ENCODE measurements around the gene JMJD4.

The JMJD4 gene

DNA sequence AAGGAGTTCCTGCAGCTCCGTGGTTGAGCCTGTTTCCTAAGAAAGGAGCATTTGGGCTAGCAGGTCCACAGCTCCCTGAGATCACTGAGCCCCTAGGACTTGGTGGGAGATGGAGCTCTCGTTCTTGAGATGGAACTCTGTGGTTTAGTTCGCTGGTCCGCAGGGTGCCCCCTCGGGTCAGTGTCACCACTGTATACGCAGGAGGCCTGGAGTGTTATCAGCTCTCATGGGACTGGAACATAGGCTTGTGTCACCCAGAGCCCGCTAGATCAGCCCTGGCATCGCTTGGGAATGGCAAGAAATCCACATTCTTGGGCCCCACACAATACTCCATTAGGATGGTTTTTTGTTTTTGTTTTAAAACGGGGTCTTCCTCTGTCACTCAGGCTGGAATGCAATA lies 3.7 kb upstream of the JMJD4 start:
- no peak for DNase-seq (ENCODE audit: low read depth)
- no peak overlapping the region for H3K4me3 ChIP-seq (ENCODE audit: low read depth, low read length)
- TF ChIP-seq, protein P1, sequence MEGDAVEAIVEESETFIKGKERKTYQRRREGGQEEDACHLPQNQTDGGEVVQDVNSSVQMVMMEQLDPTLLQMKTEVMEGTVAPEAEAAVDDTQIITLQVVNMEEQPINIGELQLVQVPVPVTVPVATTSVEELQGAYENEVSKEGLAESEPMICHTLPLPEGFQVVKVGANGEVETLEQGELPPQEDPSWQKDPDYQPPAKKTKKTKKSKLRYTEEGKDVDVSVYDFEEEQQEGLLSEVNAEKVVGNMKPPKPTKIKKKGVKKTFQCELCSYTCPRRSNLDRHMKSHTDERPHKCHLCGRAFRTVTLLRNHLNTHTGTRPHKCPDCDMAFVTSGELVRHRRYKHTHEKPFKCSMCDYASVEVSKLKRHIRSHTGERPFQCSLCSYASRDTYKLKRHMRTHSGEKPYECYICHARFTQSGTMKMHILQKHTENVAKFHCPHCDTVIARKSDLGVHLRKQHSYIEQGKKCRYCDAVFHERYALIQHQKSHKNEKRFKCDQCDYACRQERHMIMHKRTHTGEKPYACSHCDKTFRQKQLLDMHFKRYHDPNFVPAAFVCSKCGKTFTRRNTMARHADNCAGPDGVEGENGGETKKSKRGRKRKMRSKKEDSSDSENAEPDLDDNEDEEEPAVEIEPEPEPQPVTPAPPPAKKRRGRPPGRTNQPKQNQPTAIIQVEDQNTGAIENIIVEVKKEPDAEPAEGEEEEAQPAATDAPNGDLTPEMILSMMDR (IDR thresholded peaks at IDR 0.05; ENCODE audit: low read depth, low read length) = no peak
- TF ChIP-seq, protein P2, sequence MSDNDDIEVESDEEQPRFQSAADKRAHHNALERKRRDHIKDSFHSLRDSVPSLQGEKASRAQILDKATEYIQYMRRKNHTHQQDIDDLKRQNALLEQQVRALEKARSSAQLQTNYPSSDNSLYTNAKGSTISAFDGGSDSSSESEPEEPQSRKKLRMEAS (IDR thresholded peaks at IDR 0.05; ENCODE audit: low read depth, low read length) = no peak
- TF ChIP-seq POLR2A (IDR thresholded peaks at IDR 0.05; ENCODE audit: extremely low read depth, insufficient read length) = no peak
- no peak for TF ChIP-seq MYC (IDR thresholded peaks at IDR 0.05; ENCODE audit: low read depth, low read length)

DNA sequence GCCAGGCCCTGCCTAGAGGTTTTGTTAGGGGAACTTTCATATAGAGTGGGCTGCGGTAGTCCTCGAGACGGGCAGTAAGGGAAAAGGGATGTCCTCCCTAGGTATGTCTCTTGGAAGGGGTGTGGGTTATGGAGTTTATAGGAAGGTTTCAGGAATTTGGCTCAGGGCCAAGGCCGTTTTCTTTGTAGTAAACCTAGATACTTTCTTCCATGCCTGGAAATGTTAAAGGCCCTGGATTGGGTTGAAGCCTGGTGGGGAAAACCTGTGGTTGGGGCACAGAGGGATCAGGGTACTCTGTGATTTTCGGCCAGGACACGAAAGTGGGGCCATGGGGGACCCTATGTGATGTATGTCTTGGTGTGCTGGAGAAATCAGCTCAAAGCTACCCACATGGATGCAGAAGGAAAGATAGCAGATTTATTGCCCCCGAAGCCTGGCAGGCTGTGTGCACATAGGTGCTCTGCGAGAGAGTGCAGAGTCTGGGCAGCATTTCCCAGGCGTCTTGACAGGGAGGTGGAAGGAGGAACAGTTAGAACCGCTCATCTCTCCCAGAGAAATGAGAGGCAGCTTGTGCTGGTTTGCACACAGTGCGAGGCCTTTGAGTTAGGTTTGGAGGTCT lies 1.8 kb upstream of the JMJD4 start:
- no peak for DNase-seq (ENCODE audit: low read depth)
- H3K4me3 ChIP-seq (ENCODE audit: low read depth, low read length) = no peak overlapping the region
- TF ChIP-seq POLR2A (IDR thresholded peaks at IDR 0.05; ENCODE audit: extremely low read depth, insufficient read length) = no peak
- TF ChIP-seq, protein P1 (IDR thresholded peaks at IDR 0.05; ENCODE audit: low read depth, low read length) = no peak
- TF ChIP-seq MYC (IDR thresholded peaks at IDR 0.05; ENCODE audit: low read depth, low read length) = no peak
- TF ChIP-seq, protein P2 (IDR thresholded peaks at IDR 0.05; ENCODE audit: low read depth, low read length) = no peak

DNA sequence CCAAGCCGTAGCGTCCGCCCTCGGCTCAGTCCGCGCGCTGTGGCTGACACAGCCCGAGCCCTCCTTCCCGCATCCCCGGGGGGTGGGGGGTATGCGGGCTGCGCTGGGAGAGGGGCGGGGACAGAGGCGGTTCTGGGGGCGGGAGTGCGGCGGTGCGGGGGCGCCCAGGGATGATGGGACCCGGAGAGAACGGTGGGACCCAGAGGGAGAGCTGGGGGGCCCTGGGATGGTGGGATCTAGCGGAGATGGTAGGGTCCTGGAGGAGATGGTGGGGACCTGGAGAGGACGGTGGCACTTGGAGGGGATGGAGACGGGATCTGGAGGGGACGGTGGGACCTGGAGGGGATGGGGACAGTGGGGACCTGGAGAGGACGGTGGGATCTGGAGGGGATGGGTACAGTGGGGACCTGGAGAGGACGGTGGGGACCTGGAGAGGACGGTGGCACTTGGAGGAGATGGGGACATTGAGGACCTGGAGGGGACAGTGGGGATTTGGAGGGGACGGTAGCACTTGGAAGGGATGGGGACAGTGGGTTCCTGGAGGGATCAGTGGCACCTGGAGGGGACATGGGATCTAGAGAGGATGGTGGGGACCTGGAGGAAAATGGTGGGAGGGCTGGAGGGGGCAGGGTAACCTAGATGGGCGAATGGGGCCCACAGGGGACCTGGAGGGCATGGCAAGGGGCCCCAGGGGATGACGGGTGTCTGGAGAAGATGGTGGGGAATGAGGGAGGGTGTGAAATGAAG lies 610 bp upstream of the JMJD4 start:
- no peak for DNase-seq (ENCODE audit: low read depth)
- TF ChIP-seq POLR2A (IDR thresholded peaks at IDR 0.05; ENCODE audit: extremely low read depth, insufficient read length) = no peak
- no peak for TF ChIP-seq MYC (IDR thresholded peaks at IDR 0.05; ENCODE audit: low read depth, low read length)
- TF ChIP-seq, protein P2 (IDR thresholded peaks at IDR 0.05; ENCODE audit: low read depth, low read length) = no peak
- TF ChIP-seq, protein P1 (IDR thresholded peaks at IDR 0.05; ENCODE audit: low read depth, low read length) = no peak
- peak overlapping the region; percentile 82 for H3K4me3 ChIP-seq (ENCODE audit: low read depth, low read length)

DNA sequence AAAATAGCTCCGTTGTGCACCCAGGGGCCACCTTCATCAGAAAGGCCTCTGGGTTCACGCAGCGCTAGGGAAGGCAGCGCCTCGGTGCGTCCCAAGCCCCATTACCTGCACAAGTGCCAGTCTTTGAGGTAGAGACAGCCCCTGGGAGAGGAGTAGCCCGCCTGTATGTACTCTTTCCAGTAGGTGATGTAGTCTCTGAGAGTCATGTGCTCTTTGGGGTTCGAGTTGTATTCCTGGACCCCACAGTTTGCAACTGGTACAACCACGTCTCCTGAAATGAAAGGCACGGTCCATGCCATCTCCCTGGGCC lies 601 bp downstream of the JMJD4 start:
- TF ChIP-seq, protein P2 (IDR thresholded peaks at IDR 0.05; ENCODE audit: low read depth, low read length) = no peak
- TF ChIP-seq, protein P1 (IDR thresholded peaks at IDR 0.05; ENCODE audit: low read depth, low read length) = no peak
- TF ChIP-seq MYC (IDR thresholded peaks at IDR 0.05; ENCODE audit: low read depth, low read length) = no peak
- TF ChIP-seq POLR2A (IDR thresholded peaks at IDR 0.05; ENCODE audit: extremely low read depth, insufficient read length) = no peak
- DNase-seq (ENCODE audit: low read depth) = no peak

DNA sequence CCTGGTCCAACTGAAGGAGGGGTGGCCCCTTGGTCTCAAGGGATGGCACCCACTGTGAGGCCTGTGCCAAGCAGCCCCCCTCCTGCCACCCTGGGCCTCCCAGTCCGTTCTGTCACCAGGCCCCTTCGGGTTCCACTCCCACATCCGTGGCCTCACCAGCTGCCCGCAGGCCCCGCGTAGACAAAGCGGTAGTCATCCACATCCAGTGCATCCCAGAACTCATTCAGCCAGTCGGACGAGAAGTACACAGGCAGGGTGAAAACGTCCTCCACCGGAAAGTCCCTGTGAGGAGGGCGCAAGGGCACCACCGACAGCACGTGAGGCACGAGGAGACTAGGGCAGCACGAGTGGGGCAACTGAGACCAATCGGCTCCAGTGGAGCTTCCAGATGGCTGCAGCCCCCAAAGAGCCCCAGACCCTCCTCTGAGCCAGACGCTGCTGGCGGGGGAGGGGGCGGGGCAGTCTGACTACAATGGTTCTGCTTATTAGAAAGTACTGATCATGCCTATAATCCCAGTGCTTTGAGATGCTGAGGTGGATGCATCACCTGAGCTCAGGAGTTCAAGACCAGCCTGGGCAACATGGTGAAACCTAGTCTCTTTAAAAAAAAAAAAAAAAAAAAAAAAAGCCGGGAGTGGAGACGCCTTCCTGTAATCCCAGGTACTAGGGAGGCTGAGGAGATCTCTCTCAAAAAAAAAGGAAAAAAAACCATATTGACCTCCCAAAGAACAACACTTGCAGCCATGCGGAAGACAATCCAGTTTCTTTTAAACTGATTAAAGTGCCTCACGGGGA lies 1.2 kb downstream of the JMJD4 start:
- TF ChIP-seq POLR2A (IDR thresholded peaks at IDR 0.05; ENCODE audit: extremely low read depth, insufficient read length) = no peak
- TF ChIP-seq, protein P1 (IDR thresholded peaks at IDR 0.05; ENCODE audit: low read depth, low read length) = no peak
- TF ChIP-seq, protein P2 (IDR thresholded peaks at IDR 0.05; ENCODE audit: low read depth, low read length) = no peak
- peak overlapping the region; percentile 82 for H3K4me3 ChIP-seq (ENCODE audit: low read depth, low read length)

More for the DNA sequence above, 601 bp downstream of the JMJD4 start:
- H3K4me3 ChIP-seq (ENCODE audit: low read depth, low read length) = peak overlapping the region; percentile 82

More for the DNA sequence above, 1.2 kb downstream of the JMJD4 start:
- no peak for DNase-seq (ENCODE audit: low read depth)
